Liver (tissue), 3 donors: ENCODE results near the gene OLFML2B.
"Not testable (repeated sequence)": the region's sequence is repeated elsewhere in the genome, so short reads cannot be mapped to it uniquely, and the experiment has no call there.

ENCODE experiments used
- CTCF ChIP-seq: fragments of 150-350 bp; IDR thresholded peaks from 2 replicates; pipeline ENCODE4 v1.5.1; 2017; ENCODE audit warnings: improper control_type of control experiment, low read depth, low read length; ENCODE audit not compliant: missing input control
- FOXA1 ChIP-seq: IDR thresholded peaks from 2 replicates; pipeline ENCODE4 v1.6.1; 2016; ENCODE audit warnings: antibody characterized with exemption
- GABPA ChIP-seq, 2 donors: IDR thresholded peaks in 1 of 2; conservative IDR thresholded peaks in 1 of 2; 2 replicates each; pipeline ENCODE4 v1.6.1; 2016; ENCODE audit warnings: antibody characterized with exemption in 2 of 2, mild to moderate bottlenecking in 1 of 2, moderate library complexity in 1 of 2
- MAX ChIP-seq: IDR thresholded peaks from 2 replicates; pipeline ENCODE4 v1.6.1; 2016; ENCODE audit warnings: antibody characterized with exemption
- RAD21 ChIP-seq, 2 donors: IDR thresholded peaks; 2 replicates each; pipeline ENCODE4 v1.6.1; 2016; ENCODE audit warnings: antibody characterized with exemption in 2 of 2, mild to moderate bottlenecking in 2 of 2
- REST ChIP-seq: IDR thresholded peaks from 2 replicates; pipeline ENCODE4 v1.6.1; 2016; ENCODE audit warnings: antibody characterized with exemption, mild to moderate bottlenecking
- TAF1 ChIP-seq: conservative IDR thresholded peaks from 2 replicates; pipeline ENCODE4 v1.6.1; 2016; ENCODE audit warnings: antibody characterized with exemption, mild to moderate bottlenecking
- YY1 ChIP-seq: IDR thresholded peaks from 2 replicates; pipeline ENCODE4 v1.6.1; 2016; ENCODE audit warnings: antibody characterized with exemption, mild to moderate bottlenecking
- ZBTB33 ChIP-seq: IDR thresholded peaks from 2 replicates; pipeline ENCODE4 v1.6.1; 2016; ENCODE audit warnings: antibody characterized with exemption
- donor health status: healthy.
- donor health status: healthy.

- TF ChIP-seq MAX; CTCF; TAF1; REST; YY1; FOXA1; GABPA (IDR thresholded peaks at IDR 0.05 in 1 of 2, conservative IDR thresholded peaks at IDR 0.05 in 1 of 2); RAD21 (IDR thresholded peaks at IDR 0.05); ZBTB33: not testable (repeated sequence)
Observed at GRCh38 chr1:162066836-162067235, 43.2 kb upstream of the OLFML2B start.
